Stomach (tissue), 4 donors: Measurements from ENCODE around the gene PPP4R4.

Experiments used
- EP300 ChIP-seq: sonication (generic); formaldehyde crosslinking; IDR thresholded peaks from one replicate; pipeline ENCODE4 v1.6.1; 2017; ENCODE audit warnings: antibody characterized with exemption
- POLR2AphosphoS5 ChIP-seq, 3 donors: sonication (generic); formaldehyde crosslinking; IDR thresholded peaks; one replicate each; pipeline ENCODE4 v1.6.1; 2016; ENCODE audit warnings: antibody characterized with exemption in 3 of 3
- TF ChIP-seq, protein P1 (sequence below), 7 experiments: fragments of 450-650 bp in 4 of 7; fragments of 200-600 bp in 3 of 7; sonication (generic) in 3 of 7; IDR thresholded peaks; one replicate each; pipeline ENCODE4 v1.5.1; 2016 to 2019; ENCODE audit warnings: antibody characterized with exemption in 7 of 7, control low read depth in 2 of 7, mild to moderate bottlenecking in 1 of 7

GRCh38 chr14:94284221-94284620 is 110.1 kb downstream of the PPP4R4 start:
- TF ChIP-seq, protein P1, sequence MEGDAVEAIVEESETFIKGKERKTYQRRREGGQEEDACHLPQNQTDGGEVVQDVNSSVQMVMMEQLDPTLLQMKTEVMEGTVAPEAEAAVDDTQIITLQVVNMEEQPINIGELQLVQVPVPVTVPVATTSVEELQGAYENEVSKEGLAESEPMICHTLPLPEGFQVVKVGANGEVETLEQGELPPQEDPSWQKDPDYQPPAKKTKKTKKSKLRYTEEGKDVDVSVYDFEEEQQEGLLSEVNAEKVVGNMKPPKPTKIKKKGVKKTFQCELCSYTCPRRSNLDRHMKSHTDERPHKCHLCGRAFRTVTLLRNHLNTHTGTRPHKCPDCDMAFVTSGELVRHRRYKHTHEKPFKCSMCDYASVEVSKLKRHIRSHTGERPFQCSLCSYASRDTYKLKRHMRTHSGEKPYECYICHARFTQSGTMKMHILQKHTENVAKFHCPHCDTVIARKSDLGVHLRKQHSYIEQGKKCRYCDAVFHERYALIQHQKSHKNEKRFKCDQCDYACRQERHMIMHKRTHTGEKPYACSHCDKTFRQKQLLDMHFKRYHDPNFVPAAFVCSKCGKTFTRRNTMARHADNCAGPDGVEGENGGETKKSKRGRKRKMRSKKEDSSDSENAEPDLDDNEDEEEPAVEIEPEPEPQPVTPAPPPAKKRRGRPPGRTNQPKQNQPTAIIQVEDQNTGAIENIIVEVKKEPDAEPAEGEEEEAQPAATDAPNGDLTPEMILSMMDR (IDR thresholded peaks at IDR 0.05): no peak
- TF ChIP-seq POLR2AphosphoS5 (IDR thresholded peaks at IDR 0.05) (no peak), EP300 (no peak)
